MM.1S (cell line): ENCODE data around the gene TAC4.

ENCODE experiments used
- DNase-seq: peaks from one replicate; pipeline ENCODE4 v3.0.0-alpha.2; 2015
- H2AFZ ChIP-seq: fragments of 300-600 bp; sonication (generic); 2 replicates; pipeline ENCODE4 v1.6.0; 2016; ENCODE audit warnings: antibody characterized with exemption, low read length
- H3F3A ChIP-seq: fragments of 300-600 bp; sonication (generic); 2 replicates; pipeline ENCODE4 v1.6.1; 2016; ENCODE audit warnings: mild to moderate bottlenecking, antibody characterized with exemption, low read length, moderate library complexity, mixed read lengths; ENCODE audit not compliant: insufficient read depth
- H3K27ac ChIP-seq: fragments of 300-600 bp; sonication (generic); 2 replicates; pipeline ENCODE4 v1.5.1; 2016; ENCODE audit warnings: mild to moderate bottlenecking, low read length
- H3K27me3 ChIP-seq: fragments of 300-600 bp; sonication (generic); replicated peaks from 2 replicates; pipeline ENCODE4 v1.6.0; 2016; ENCODE audit warnings: low read length; ENCODE audit not compliant: insufficient read depth
- H3K36me3 ChIP-seq: fragments of 300-600 bp; sonication (generic); replicated peaks from 2 replicates; pipeline ENCODE4 v1.6.1; 2016; ENCODE audit warnings: mild to moderate bottlenecking, low read length, mixed read lengths; ENCODE audit not compliant: insufficient read depth
- H3K4me1 ChIP-seq: fragments of 300-600 bp; sonication (generic); 2 replicates; pipeline ENCODE4 v1.6.1; 2016; ENCODE audit warnings: low read length, mixed read lengths
- H3K4me2 ChIP-seq: fragments of 300-600 bp; sonication (generic); 2 replicates; pipeline ENCODE4 v1.6.0; 2016; ENCODE audit warnings: low read depth, low read length
- H3K4me3 ChIP-seq: fragments of 300-600 bp; sonication (generic); 2 replicates; pipeline ENCODE4 v1.5.1; 2016; ENCODE audit warnings: low read length, mixed read lengths
- H3K79me2 ChIP-seq: fragments of 300-600 bp; sonication (generic); 2 replicates; pipeline ENCODE4 v1.6.1; 2016; ENCODE audit warnings: mixed run types, low read length, mixed read lengths
- H3K9ac ChIP-seq: fragments of 300-600 bp; sonication (generic); 2 replicates; pipeline ENCODE4 v1.6.1; 2016; ENCODE audit warnings: low read length, mixed read lengths
- H3K9me2 ChIP-seq: fragments of 300-600 bp; sonication (generic); replicated peaks from 2 replicates; pipeline ENCODE4 v1.6.1; 2016; ENCODE audit warnings: mild to moderate bottlenecking, low read length, mixed read lengths; ENCODE audit not compliant: insufficient read depth
- H3K9me3 ChIP-seq: fragments of 300-600 bp; sonication (generic); replicated peaks from 2 replicates; pipeline ENCODE4 v1.6.1; 2016; ENCODE audit warnings: mild to moderate bottlenecking, low read length, mixed read lengths; ENCODE audit not compliant: insufficient read depth
- H4K20me1 ChIP-seq: fragments of 300-600 bp; sonication (generic); 2 replicates; pipeline ENCODE4 v1.6.1; 2016; ENCODE audit warnings: mild to moderate bottlenecking, low read length, moderate library complexity, mixed read lengths; ENCODE audit not compliant: insufficient read depth
- EZH2 ChIP-seq: fragments of 300-600 bp; sonication (generic); optimal IDR thresholded peaks from 2 replicates; pipeline ENCODE3; 2017; ENCODE audit warnings: low read depth, mild to moderate bottlenecking, antibody characterized with exemption, low read length, mixed read lengths
- EZH2phosphoT487 ChIP-seq: fragments of 300-600 bp; sonication (generic); IDR thresholded peaks from 2 replicates; pipeline ENCODE4 v1.6.1; 2018; ENCODE audit warnings: antibody characterized with exemption, low read length
- TF ChIP-seq, protein P1 (sequence below): fragments of 300-600 bp; sonication (generic); IDR thresholded peaks from 2 replicates; pipeline ENCODE4 v1.5.1; 2016; ENCODE audit warnings: antibody characterized with exemption, low read length, mixed read lengths

TAC4 gene

DNA sequence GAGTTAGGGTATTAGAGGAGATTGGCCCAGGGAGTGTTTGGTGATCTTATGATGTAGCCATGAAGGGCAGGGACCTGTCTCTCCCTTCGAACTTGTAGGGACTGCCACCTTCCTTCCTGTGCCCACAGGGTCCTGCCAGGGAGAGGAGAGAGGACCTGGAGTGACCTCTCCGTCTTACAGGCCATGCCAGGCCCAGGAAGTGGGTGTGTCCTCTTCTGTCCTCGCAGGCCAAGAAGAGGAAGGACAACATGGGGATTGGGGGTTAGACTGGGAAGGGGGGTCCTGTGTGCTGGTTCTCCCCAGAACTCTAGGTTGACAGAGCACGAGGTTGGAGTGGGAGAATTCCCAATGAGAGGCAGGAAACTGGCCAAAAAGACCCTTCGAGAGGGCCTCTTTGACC is 43.4 kb upstream of the TAC4 start:
- no peak overlapping the region for H3K4me2 ChIP-seq
- H3K4me3 ChIP-seq, result no peak overlapping the region
- H3K36me3 ChIP-seq, result no peaks in the 10 kb centered on the region
- peaks cover 92% of the 10 kb centered on the region for H3K27me3 ChIP-seq
- no peaks in the 10 kb centered on the region for H3F3A ChIP-seq
- no peaks in the 10 kb centered on the region for H3K79me2 ChIP-seq
- no peaks in the 10 kb centered on the region for H4K20me1 ChIP-seq
- DNase-seq, result no peak
- TF ChIP-seq EZH2 (no peak), EZH2phosphoT487 (no peak)
- TF ChIP-seq, protein P1, sequence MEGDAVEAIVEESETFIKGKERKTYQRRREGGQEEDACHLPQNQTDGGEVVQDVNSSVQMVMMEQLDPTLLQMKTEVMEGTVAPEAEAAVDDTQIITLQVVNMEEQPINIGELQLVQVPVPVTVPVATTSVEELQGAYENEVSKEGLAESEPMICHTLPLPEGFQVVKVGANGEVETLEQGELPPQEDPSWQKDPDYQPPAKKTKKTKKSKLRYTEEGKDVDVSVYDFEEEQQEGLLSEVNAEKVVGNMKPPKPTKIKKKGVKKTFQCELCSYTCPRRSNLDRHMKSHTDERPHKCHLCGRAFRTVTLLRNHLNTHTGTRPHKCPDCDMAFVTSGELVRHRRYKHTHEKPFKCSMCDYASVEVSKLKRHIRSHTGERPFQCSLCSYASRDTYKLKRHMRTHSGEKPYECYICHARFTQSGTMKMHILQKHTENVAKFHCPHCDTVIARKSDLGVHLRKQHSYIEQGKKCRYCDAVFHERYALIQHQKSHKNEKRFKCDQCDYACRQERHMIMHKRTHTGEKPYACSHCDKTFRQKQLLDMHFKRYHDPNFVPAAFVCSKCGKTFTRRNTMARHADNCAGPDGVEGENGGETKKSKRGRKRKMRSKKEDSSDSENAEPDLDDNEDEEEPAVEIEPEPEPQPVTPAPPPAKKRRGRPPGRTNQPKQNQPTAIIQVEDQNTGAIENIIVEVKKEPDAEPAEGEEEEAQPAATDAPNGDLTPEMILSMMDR, result no peak
- no peaks in the 10 kb centered on the region for H3K4me1 ChIP-seq
- no peaks in the 10 kb centered on the region for H3K9me3 ChIP-seq
- no peak overlapping the region for H2AFZ ChIP-seq
- H3K9me2 ChIP-seq, result no peaks in the 10 kb centered on the region
- no peak overlapping the region for H3K27ac ChIP-seq
- no peak overlapping the region for H3K9ac ChIP-seq

DNA sequence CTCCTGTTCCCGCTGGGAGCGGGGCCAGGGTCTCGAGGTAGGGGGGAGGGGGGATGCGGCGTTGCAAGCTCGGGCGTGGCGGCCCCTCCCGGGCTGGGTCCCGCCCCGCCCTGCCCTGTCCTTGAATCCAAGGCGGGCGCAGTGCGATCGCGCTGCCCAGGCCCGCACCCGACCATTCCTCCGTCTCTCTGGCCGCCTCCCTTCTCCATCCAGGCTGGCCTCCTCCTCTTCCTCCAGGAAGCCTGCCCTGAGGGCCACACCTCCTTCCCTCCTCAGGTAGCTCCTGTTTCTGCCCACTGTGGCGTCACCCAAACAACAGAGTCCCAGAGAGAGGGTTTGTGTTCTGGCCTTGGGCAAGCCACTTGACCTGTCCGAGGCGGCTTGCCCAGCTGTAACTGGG is 43.0 kb upstream of the TAC4 start:
- Histone ChIP-seq H4K20me1 (no peaks in the 10 kb centered on the region), H3K4me1 (no peaks in the 10 kb centered on the region), H3K4me3 (no peak overlapping the region), H2AFZ (no peak overlapping the region), H3K9ac (no peak overlapping the region), H3K27me3 (peaks cover 92% of the 10 kb centered on the region), H3K36me3 (no peaks in the 10 kb centered on the region), H3K9me2 (no peaks in the 10 kb centered on the region), H3K27ac (no peak overlapping the region), H3F3A (no peaks in the 10 kb centered on the region), H3K79me2 (no peaks in the 10 kb centered on the region), H3K4me2 (no peak overlapping the region), H3K9me3 (no peaks in the 10 kb centered on the region)
- TF ChIP-seq EZH2, result no peak
- TF ChIP-seq, protein P1, result no peak
- no peak for TF ChIP-seq EZH2phosphoT487
- no peak for DNase-seq

DNA sequence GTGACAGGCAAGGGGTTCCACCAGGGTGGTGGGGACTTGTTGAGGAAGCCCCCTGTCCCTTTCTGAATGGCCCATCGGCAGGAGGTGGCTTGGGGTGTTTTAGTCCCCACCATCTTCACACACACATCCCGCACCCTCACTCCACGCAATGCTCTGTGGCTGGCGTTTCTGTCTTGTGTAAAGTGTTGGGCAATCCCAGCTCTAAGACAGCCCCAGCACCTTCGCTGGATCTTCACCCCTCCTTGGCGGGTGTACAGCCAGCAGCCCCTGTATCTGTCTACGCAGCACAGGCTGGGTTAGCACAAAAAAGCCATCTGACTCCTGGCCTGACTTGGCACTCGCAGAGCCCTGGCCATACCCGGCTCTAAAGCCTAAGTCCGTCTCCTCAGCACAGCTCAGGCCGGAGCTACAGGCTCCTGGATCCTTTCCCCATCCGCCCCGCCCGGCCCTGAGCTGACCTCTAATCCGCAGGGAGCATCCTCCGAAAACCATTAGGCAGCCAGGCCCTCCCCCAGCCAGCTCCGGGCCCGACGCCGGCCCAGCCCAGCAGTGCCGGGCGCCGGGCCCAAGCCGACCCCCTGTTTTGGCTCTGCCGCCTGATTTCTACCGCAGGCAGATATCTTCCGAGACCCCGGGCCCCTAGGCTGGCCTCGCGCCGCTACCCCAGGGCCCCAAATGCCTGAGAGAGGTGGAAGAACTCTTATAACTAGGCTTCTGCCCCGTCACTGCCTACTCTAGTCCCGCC is 42.4 kb upstream of the TAC4 start:
- Histone ChIP-seq H3K4me1 (no peaks in the 10 kb centered on the region), H3K9me2 (no peaks in the 10 kb centered on the region), H3K9me3 (no peaks in the 10 kb centered on the region), H3K79me2 (no peaks in the 10 kb centered on the region), H3F3A (no peaks in the 10 kb centered on the region), H3K27ac (no peak overlapping the region), H3K36me3 (no peaks in the 10 kb centered on the region), H2AFZ (no peak overlapping the region), H3K27me3 (peaks cover 92% of the 10 kb centered on the region), H4K20me1 (no peaks in the 10 kb centered on the region), H3K4me3 (no peak overlapping the region), H3K9ac (no peak overlapping the region), H3K4me2 (no peak overlapping the region)
- TF ChIP-seq EZH2 (no peak), EZH2phosphoT487 (no peak)
- TF ChIP-seq, protein P1, result no peak
- DNase-seq, result no peak
